Fibroblast of pulmonary artery (primary cell): Measurements from ENCODE around the gene CASS4.

Experiments used
- DNase-seq: peaks from one replicate; pipeline ENCODE4 v3.0.0-alpha.2; 2010; ENCODE audit warnings: low read depth
- H3K4me3 ChIP-seq: replicated peaks from 2 replicates; pipeline ENCODE4 v1.5.1; 2011; ENCODE audit warnings: low read depth, mild to moderate bottlenecking, control low read depth, low read length, moderate library complexity
- CTCF ChIP-seq: IDR thresholded peaks from 2 replicates; pipeline ENCODE4 v1.5.1; 2011; ENCODE audit warnings: mild to moderate bottlenecking, control low read depth, low read length, inconsistent platforms; ENCODE audit errors: missing control alignments

Gene CASS4

GRCh38 chr20:56461576-56461975 lies 49.5 kb downstream of the CASS4 start:
- DNase-seq = no peak
- TF ChIP-seq CTCF = no peak
- no peak overlapping the region for H3K4me3 ChIP-seq

DNA sequence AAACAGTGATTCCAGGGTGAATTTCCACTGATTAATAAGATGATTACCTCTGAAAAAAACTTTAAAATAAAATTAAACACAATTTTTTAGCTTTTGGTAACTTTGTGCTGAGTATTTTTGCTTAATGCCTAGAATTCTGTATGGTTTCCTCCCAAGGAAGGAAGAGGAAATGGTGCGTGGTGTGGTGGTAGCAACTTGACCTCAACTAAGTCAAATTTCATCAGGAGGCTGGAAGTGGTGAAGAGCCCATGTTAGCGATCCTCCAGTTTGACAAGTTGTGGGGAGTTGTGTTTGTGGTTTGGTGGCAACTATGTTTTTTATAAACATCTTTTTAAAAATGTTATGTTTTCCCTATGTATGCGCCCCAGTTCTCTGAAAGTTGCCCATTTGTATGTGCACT lies 51.4 kb downstream of the CASS4 start:
- DNase-seq = no peak
- TF ChIP-seq CTCF = no peak
- no peak overlapping the region for H3K4me3 ChIP-seq

GRCh38 chr20:56465997-56466396 lies 53.9 kb downstream of the CASS4 start:
- TF ChIP-seq CTCF = no peak
- DNase-seq = no peak
- H3K4me3 ChIP-seq = no peak overlapping the region

GRCh38 chr20:56467968-56468315 lies 55.9 kb downstream of the CASS4 start:
- H3K4me3 ChIP-seq = peak overlapping the region; percentile 85
- no peak for TF ChIP-seq CTCF
- no peak for DNase-seq

GRCh38 chr20:56468316-56469076 lies 56.4 kb downstream of the CASS4 start, which contains the start of gene RTF2:
Gene RTF2 (plus strand): TSS chr20:56468627. CDS start chr20:56468698, 71 bp downstream.
- no peak for TF ChIP-seq CTCF
- DNase-seq = peak; percentile 98
- H3K4me3 ChIP-seq = peak within 1 kb of the TSS; percentile 85

DNA sequence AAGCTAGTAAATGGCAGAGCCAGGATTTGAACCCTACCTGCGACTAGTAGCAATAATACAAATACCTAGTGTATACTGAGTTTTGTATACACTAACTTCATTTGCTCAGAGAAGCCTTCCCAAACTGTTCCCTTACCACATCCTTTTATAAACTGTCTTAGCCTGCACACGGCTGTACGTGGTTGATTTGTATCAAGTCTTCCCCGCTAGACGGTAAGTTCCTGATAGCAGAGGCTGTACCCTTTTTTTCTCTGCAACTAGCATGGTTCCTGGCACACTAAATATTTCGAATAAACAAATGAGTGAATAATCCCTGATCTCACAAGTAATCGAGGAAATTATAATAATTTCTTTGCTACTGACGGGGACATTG lies 57.0 kb downstream of the CASS4 start:
- no peak for TF ChIP-seq CTCF
- H3K4me3 ChIP-seq = peak overlapping the region; percentile 85
- DNase-seq = no peak

DNA sequence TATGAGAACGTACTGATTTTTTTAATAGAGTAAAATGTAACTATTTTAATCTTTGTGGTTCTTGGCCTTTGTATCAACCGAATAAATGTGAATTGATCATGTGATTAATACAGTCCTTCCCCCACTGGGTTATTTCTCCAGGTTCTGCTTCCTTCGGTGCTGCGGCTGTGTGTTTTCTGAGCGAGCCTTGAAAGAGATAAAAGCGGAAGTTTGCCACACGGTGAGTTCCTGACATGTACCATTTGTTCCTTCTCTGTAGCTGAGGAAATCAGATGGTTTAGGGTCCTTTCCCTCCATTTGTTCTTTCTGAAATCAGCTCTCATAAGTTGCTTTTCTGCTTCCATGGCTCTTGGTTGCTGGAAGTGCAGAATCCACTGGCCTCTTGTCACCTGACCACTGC lies 71.9 kb downstream of the CASS4 start:
- no peak for DNase-seq
- TF ChIP-seq CTCF = no peak
- H3K4me3 ChIP-seq = no peak overlapping the region
